OCI-LY1 (cell line): ENCODE measurements around the gene SHISA3.

Experiments
- H2AFZ ChIP-seq: fragments of 200-600 bp; sonication (generic), shearing (Covaris generic); 2 replicates; pipeline ENCODE4 v1.6.0; 2014; ENCODE audit warnings: antibody characterized with exemption, mild to moderate bottlenecking, low read length
- H3F3A ChIP-seq: fragments of 200-600 bp; sonication (generic), shearing (Covaris generic); 2 replicates; pipeline ENCODE4 v1.6.0; 2014; ENCODE audit warnings: mild to moderate bottlenecking, antibody characterized with exemption, low read length, moderate library complexity; ENCODE audit not compliant: insufficient read depth
- H3K27ac ChIP-seq: fragments of 200-600 bp; sonication (generic); 2 replicates; pipeline ENCODE4 v1.5.1; 2014; ENCODE audit warnings: low read length, mixed run types, mild to moderate bottlenecking, low read depth; ENCODE audit not compliant: poor library complexity, severe bottlenecking
- H3K27me3 ChIP-seq: fragments of 200-600 bp; sonication (generic); 2 replicates; pipeline ENCODE4 v1.6.0; 2014; ENCODE audit warnings: antibody characterized with exemption, mild to moderate bottlenecking, low read length, moderate library complexity; ENCODE audit not compliant: insufficient read depth
- H3K36me3 ChIP-seq: fragments of 200-600 bp; sonication (generic); 2 replicates; pipeline ENCODE4 v1.6.1; 2014; ENCODE audit warnings: mild to moderate bottlenecking, antibody characterized with exemption, low read length, moderate library complexity, mixed read lengths; ENCODE audit not compliant: insufficient read depth
- H3K4me1 ChIP-seq: fragments of 200-600 bp; sonication (generic); 2 replicates; pipeline ENCODE4 v1.5.1; 2014; ENCODE audit warnings: mild to moderate bottlenecking, low read length, moderate library complexity; ENCODE audit not compliant: insufficient read depth, severe bottlenecking
- H3K4me2 ChIP-seq: fragments of 200-600 bp; sonication (generic), shearing (Covaris generic); 2 replicates; pipeline ENCODE4 v1.6.1; 2014; ENCODE audit warnings: low read length
- H3K4me3 ChIP-seq: fragments of 200-600 bp; sonication (generic); 2 replicates; pipeline ENCODE4 v1.5.1; 2014; ENCODE audit warnings: low read length, low read depth, mild to moderate bottlenecking, mixed read lengths; ENCODE audit not compliant: poor library complexity, severe bottlenecking
- H3K79me2 ChIP-seq: fragments of 200-600 bp; shearing (Covaris generic); 2 replicates; pipeline ENCODE4 v1.6.1; 2016; ENCODE audit warnings: mixed run types, low read length, mixed read lengths; ENCODE audit not compliant: insufficient read depth
- H3K9ac ChIP-seq: fragments of 200-600 bp; sonication (generic), shearing (Covaris generic); 2 replicates; pipeline ENCODE4 v1.6.1; 2014; ENCODE audit warnings: mild to moderate bottlenecking, low read length, mixed read lengths
- H3K9me2 ChIP-seq: fragments of 200-600 bp; sonication (generic), shearing (Covaris generic); 2 replicates; pipeline ENCODE4 v1.6.1; 2014; ENCODE audit warnings: low read depth, mild to moderate bottlenecking, low read length, mixed read lengths
- H3K9me3 ChIP-seq: fragments of 200-600 bp; shearing (Covaris generic); 2 replicates; pipeline ENCODE4 v1.6.1; 2014; ENCODE audit warnings: low read length, mixed read lengths
- H4K20me1 ChIP-seq: fragments of 200-600 bp; sonication (generic), shearing (Covaris generic); 2 replicates; pipeline ENCODE4 v1.6.0; 2016; ENCODE audit warnings: mild to moderate bottlenecking, low read length; ENCODE audit not compliant: insufficient read depth
- CTCF ChIP-seq: fragments of 200-600 bp; sonication (generic), shearing (Covaris generic); IDR thresholded peaks from 2 replicates; pipeline ENCODE4 v1.5.1; 2017; ENCODE audit warnings: mild to moderate bottlenecking, antibody characterized with exemption, low read length, moderate library complexity, mixed read lengths
- EZH2 ChIP-seq: fragments of 200-600 bp; sonication (generic), shearing (Covaris generic); IDR thresholded peaks from 2 replicates; pipeline ENCODE4 v1.8.0; 2017; ENCODE audit warnings: borderline replicate concordance, mixed run types, mild to moderate bottlenecking, antibody characterized with exemption, low read length, moderate library complexity, mixed read lengths

The SHISA3 gene

DNA sequence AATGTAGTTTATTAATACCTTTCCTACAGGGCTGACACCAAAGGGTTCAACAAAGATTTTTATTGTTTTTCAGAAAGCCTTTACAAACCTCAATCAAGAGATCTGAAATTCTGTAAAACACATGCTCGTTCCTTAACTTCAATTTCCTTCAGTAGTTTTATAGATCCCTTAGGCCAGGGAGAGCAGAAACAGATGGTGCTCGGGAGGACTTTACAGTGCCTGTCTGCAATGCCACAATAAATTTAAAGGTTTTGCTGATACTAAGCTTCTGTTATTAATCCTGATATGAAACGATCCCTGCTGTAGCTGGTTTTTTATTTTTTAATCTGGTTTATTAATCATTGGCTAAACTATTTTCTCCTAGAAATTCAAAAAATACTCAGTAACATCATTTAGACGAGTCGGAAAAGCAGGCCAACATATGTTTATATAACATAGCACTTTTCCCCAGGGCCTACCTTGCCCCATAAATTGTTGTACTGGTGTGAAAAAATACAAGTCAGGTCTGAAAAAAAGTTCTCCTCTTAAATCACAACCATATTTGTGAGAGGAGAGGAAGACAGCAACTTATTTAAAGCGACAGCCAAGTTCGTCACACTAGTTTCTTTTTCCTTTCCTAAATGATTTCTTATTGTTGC, 39.8 kb downstream of the SHISA3 start:
- Histone ChIP-seq H3K9me3 (no peaks in the 10 kb centered on the region), H3K79me2 (no peaks in the 10 kb centered on the region), H3K4me2 (no peak overlapping the region), H2AFZ (no peak overlapping the region), H3F3A (no peaks in the 10 kb centered on the region), H3K27ac (no peak overlapping the region), H4K20me1 (no peaks in the 10 kb centered on the region), H3K4me3 (no peak overlapping the region), H3K4me1 (no peaks in the 10 kb centered on the region), H3K36me3 (no peaks in the 10 kb centered on the region), H3K9me2 (no peaks in the 10 kb centered on the region), H3K27me3 (no peaks in the 10 kb centered on the region), H3K9ac (no peak overlapping the region)
- TF ChIP-seq EZH2 (no peak), CTCF (no peak)

DNA sequence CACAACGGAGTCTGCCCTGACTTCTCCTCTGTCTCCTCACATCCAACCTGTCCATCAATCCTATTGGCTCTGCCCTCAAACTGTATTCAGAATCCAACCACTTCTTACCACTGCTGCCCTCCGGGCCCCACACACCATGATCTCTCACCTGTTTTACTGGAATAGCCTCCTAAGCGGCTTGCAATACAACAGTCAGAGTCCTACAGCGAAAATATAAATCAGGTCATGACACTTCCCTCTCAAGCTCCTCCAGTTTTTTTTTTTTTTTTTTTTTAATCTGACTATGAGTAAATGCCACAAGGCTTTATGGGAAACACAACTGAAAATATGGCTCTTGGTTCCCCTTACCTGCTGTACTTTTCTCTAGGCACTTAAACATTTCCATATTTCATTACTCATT, 42.8 kb downstream of the SHISA3 start:
- 0 out of 2 replicates have a peak, but pooled peaks cover 12% of the 10 kb centered on the region for H3K36me3 ChIP-seq
- no peaks in the 10 kb centered on the region for H3K79me2 ChIP-seq
- H3K27me3 ChIP-seq, result no peaks in the 10 kb centered on the region
- H3K4me3 ChIP-seq, result no peak overlapping the region
- no peak for TF ChIP-seq EZH2
- no peak for TF ChIP-seq CTCF
- H3K9me3 ChIP-seq, result no peaks in the 10 kb centered on the region
- H3K9ac ChIP-seq, result no peak overlapping the region
- H3K27ac ChIP-seq, result no peak overlapping the region
- no peaks in the 10 kb centered on the region for H3K9me2 ChIP-seq
- no peaks in the 10 kb centered on the region for H3F3A ChIP-seq
- no peak overlapping the region for H2AFZ ChIP-seq
- H4K20me1 ChIP-seq, result no peaks in the 10 kb centered on the region
- H3K4me2 ChIP-seq, result no peak overlapping the region
- H3K4me1 ChIP-seq, result no peaks in the 10 kb centered on the region

DNA sequence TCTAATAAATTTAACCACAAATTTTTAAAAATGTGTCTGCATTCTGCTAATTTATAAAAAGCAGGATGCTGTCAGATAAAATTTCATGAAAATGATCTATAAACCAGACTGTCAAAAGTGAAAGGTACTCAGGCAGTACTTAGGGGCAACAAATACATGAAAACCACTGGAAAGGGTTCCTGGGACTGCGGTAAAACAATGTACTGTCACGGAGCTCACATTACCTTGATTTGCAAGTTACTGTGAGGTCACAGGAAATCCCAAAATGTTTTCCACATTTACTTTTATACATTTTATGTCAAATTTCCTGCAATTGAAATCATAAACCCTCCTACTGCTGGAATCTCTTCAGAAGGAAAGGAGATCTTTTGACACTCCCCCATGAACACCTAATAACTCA, 45.3 kb downstream of the SHISA3 start:
- no peak overlapping the region for H3K27ac ChIP-seq
- H3K4me3 ChIP-seq, result no peak overlapping the region
- H2AFZ ChIP-seq, result no peak overlapping the region
- no peaks in the 10 kb centered on the region for H3K9me3 ChIP-seq
- peaks cover 12% of the 10 kb centered on the region; the same call in 1 of the 2 replicates for H3K36me3 ChIP-seq
- H3K79me2 ChIP-seq, result no peaks in the 10 kb centered on the region
- no peak for TF ChIP-seq CTCF
- no peak for TF ChIP-seq EZH2
- no peaks in the 10 kb centered on the region for H4K20me1 ChIP-seq
- no peak overlapping the region for H3K9ac ChIP-seq
- no peaks in the 10 kb centered on the region for H3K4me1 ChIP-seq
- H3K27me3 ChIP-seq, result no peaks in the 10 kb centered on the region
- no peaks in the 10 kb centered on the region for H3K9me2 ChIP-seq
- no peak overlapping the region for H3K4me2 ChIP-seq
- H3F3A ChIP-seq, result no peaks in the 10 kb centered on the region
